Sigmoid colon (tissue), 7 donors: Measurements from ENCODE around the gene RIC1. TPM values are rescaled to one million over a fixed set of nuclear protein-coding genes. Genes with fewer than 3 reads are reported as not detected.
"Not testable (repeated sequence)": the region's sequence is repeated elsewhere in the genome, so short reads cannot be mapped to it uniquely, and the experiment has no call there.

Experiments
- DNase-seq: peaks from one replicate; pipeline ENCODE4 v3.0.0-alpha.2; 2019
- H3K27ac ChIP-seq, 4 donors: fragments of 200-600 bp; sonication (generic); one replicate each; pipeline ENCODE4 v1.5.1; 2016 to 2019; ENCODE audit warnings: mild to moderate bottlenecking in 1 of 4
- H3K27me3 ChIP-seq, 3 donors: fragments of 200-600 bp; sonication (generic); one replicate each; pipeline ENCODE4 v1.5.1; 2019; ENCODE audit warnings: mild to moderate bottlenecking in 1 of 3
- H3K36me3 ChIP-seq, 4 donors: fragments of 200-600 bp; sonication (generic); one replicate each; pipeline ENCODE4 v1.5.1; 2016 to 2019
- H3K4me1 ChIP-seq, 4 donors: fragments of 200-600 bp; sonication (generic); one replicate each; pipeline ENCODE4 v1.5.1; 2017 to 2019
- H3K4me3 ChIP-seq, 4 donors: fragments of 200-600 bp; sonication (generic); one replicate each; pipeline ENCODE4 v1.5.1; 2017 to 2019; ENCODE audit warnings: mild to moderate bottlenecking in 2 of 4, moderate library complexity in 1 of 4
- H3K9me3 ChIP-seq, 4 donors: fragments of 200-600 bp in 3 of 4; sonication (generic) in 3 of 4; one replicate each; pipeline versions ENCODE4 v1.5.1 to v1.6.1; 2013 to 2019
- EP300 ChIP-seq, 4 donors: sonication (generic); formaldehyde crosslinking; IDR thresholded peaks; one replicate each; pipeline ENCODE4 v1.6.1; 2017; ENCODE audit warnings: antibody characterized with exemption in 4 of 4
- POLR2A ChIP-seq, 2 donors: fragments of 450-650 bp; IDR thresholded peaks; one replicate each; pipeline ENCODE4 v1.6.1; 2016; ENCODE audit warnings: antibody characterized with exemption in 2 of 2, mild to moderate bottlenecking in 2 of 2, moderate library complexity in 2 of 2
- POLR2AphosphoS5 ChIP-seq, 4 donors: sonication (generic); formaldehyde crosslinking; IDR thresholded peaks; one replicate each; pipeline ENCODE4 v1.6.1; 2017; ENCODE audit warnings: antibody characterized with exemption in 4 of 4
- whole genome bisulfite sequencing, 2 donors: extraction: QIAGEN DNeasy Blood & Tissue Kit; methylation state at CpG; one replicate each; pipeline ENCODE4 v1.1.7; 2013; 5-methylcytosine and 5-hydroxymethylcytosine counted together
- intact Hi-C: fragments of 100-400 bp; cut with DNase I; formaldehyde crosslinking; loops from one replicate; pipeline ENCODE4 v1.15.1; 2023
- polyA plus RNA-seq, 3 donors: library from polyadenylated mRNA; stranded (reverse); fragments of 200-250 nt; gene quantifications; one replicate each; pipeline ENCODE4 v1.2.3, GENCODE V29; 2013
- total RNA-seq, 4 donors: library from RNA; depleted of rRNA; stranded (reverse); fragments of >200 nt; gene quantifications; one replicate each; pipeline ENCODE4 v1.1.0, GENCODE V29; 2016
- TF ChIP-seq, protein P1 (sequence below), 4 experiments: fragments of 450-650 bp in 3 of 4; fragments of 200-600 bp in 1 of 4; IDR thresholded peaks; one replicate each; pipeline ENCODE4 v1.5.1; 2016 to 2019; ENCODE audit warnings: antibody characterized with exemption in 4 of 4, mild to moderate bottlenecking in 3 of 4, moderate library complexity in 2 of 4
- donor health status: healthy with polysubstance abuse.
- donor health status: Bipolar disorder and iron deficiency.
- donor health status: healthy.

RIC1 gene
- total and polyA plus RNA-seq, 7 donors = 3.0 to 44.3 (median 29.1) TPM

- intact Hi-C loops = no loop called here
- H3K4me1 ChIP-seq = peaks cover 0 to 12% (median 5%) of the 10 kb centered on the region in 4 donors
- no peak overlapping the region for H3K27ac ChIP-seq
- no peaks in the 10 kb centered on the region for H3K9me3 ChIP-seq
- peaks cover 0 to 5% (median 0%) of the 10 kb centered on the region in 4 donors for H3K36me3 ChIP-seq
- H3K4me3 ChIP-seq = no peak overlapping the region
- TF ChIP-seq, protein P1, sequence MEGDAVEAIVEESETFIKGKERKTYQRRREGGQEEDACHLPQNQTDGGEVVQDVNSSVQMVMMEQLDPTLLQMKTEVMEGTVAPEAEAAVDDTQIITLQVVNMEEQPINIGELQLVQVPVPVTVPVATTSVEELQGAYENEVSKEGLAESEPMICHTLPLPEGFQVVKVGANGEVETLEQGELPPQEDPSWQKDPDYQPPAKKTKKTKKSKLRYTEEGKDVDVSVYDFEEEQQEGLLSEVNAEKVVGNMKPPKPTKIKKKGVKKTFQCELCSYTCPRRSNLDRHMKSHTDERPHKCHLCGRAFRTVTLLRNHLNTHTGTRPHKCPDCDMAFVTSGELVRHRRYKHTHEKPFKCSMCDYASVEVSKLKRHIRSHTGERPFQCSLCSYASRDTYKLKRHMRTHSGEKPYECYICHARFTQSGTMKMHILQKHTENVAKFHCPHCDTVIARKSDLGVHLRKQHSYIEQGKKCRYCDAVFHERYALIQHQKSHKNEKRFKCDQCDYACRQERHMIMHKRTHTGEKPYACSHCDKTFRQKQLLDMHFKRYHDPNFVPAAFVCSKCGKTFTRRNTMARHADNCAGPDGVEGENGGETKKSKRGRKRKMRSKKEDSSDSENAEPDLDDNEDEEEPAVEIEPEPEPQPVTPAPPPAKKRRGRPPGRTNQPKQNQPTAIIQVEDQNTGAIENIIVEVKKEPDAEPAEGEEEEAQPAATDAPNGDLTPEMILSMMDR (IDR thresholded peaks at IDR 0.05) = no peak
- TF ChIP-seq POLR2A (IDR thresholded peaks at IDR 0.05) (no peak), POLR2AphosphoS5 (IDR thresholded peaks at IDR 0.05) (no peak), EP300 (IDR thresholded peaks at IDR 0.05) (no peak)
- no peaks in the 10 kb centered on the region for H3K27me3 ChIP-seq
- WGBS, 2 donors = 91 to 92% methylated on average over 6 of the region's 6 CpGs
- no peak for DNase-seq
These were observed 38.5 kb downstream of the RIC1 start for GRCh38 chr9:5667391-5667790.

DNA sequence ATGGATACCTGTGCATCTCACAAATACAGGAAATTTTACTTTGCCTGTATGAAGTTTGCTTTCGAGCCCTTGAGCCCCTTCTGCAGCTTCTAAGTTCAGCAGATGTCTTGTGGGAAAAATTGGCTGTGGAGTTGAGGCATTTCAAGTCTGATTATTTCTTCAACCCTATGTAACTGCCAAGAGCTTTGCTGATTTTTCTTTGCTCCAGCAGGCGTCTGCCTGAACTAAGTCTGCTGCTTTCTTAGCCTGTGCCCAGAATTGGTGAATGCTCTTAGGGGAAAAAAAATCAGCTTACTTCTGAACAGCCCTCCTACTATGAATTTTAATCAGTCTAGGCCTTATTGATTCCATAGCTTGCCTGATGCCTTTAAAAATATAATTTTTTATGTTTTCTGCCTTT is 41.2 kb downstream of the RIC1 start:
- DNase-seq = no peak
- H3K36me3 ChIP-seq = peaks cover 0 to 5% (median 0%) of the 10 kb centered on the region in 4 donors
- no peaks in the 10 kb centered on the region for H3K27me3 ChIP-seq
- intact Hi-C loops = no loop called here
- H3K27ac ChIP-seq = no peak overlapping the region
- WGBS, 2 donors = 87 to 97% methylated on average over 2 of the region's 2 CpGs
- TF ChIP-seq EP300 (IDR thresholded peaks at IDR 0.05) (no peak), POLR2AphosphoS5 (IDR thresholded peaks at IDR 0.05) (no peak), POLR2A (IDR thresholded peaks at IDR 0.05) (no peak)
- TF ChIP-seq, protein P1 (IDR thresholded peaks at IDR 0.05) = no peak
- no peaks in the 10 kb centered on the region for H3K9me3 ChIP-seq
- peaks cover 0 to 12% (median 5%) of the 10 kb centered on the region in 4 donors for H3K4me1 ChIP-seq
- no peak overlapping the region for H3K4me3 ChIP-seq

DNA sequence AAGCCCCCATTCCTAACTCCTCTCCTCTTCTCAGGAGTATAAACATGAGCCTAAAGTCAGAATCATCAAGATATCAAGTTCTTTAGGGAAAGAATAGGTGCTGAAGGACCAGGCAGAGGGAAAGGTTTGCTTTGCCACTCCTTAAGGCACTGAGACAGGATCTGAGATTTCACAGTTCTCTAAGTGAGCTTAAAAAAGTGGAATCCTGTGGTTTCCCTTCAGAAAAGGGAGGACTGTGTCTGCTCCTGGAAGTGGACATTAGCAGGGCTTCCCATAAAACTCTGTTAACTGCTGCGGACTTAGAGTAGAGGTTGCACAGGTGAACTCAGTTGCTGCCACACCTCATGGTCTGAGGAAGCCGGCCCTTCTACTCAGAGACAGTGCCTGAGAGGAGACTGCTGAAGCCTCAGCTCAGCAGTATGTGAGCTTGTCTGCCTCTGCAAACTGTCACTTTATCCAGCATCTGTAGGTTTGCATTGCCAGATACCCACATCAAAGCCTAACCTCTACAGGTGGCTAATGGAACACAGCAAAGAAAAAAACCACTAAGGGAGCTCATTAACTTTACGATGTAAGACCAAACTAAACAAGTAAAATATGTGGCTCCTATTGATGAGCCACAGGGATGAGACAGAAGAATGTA is 42.9 kb downstream of the RIC1 start:
- WGBS, 2 donors = 23 to 53% methylated on average over 3 of the region's 3 CpGs
- no peak overlapping the region for H3K4me3 ChIP-seq
- TF ChIP-seq, protein P1 (IDR thresholded peaks at IDR 0.05) = no peak
- TF ChIP-seq POLR2A (IDR thresholded peaks at IDR 0.05) (no peak), EP300 (IDR thresholded peaks at IDR 0.05) (no peak), POLR2AphosphoS5 (IDR thresholded peaks at IDR 0.05) (no peak)
- no peak for DNase-seq
- no peaks in the 10 kb centered on the region for H3K9me3 ChIP-seq
- no peaks in the 10 kb centered on the region for H3K27me3 ChIP-seq
- H3K27ac ChIP-seq = no peak overlapping the region
- H3K36me3 ChIP-seq = no peaks in the 10 kb centered on the region
- intact Hi-C loops = no loop called here
- peaks cover 0 to 12% (median 5%) of the 10 kb centered on the region in 4 donors for H3K4me1 ChIP-seq

DNA sequence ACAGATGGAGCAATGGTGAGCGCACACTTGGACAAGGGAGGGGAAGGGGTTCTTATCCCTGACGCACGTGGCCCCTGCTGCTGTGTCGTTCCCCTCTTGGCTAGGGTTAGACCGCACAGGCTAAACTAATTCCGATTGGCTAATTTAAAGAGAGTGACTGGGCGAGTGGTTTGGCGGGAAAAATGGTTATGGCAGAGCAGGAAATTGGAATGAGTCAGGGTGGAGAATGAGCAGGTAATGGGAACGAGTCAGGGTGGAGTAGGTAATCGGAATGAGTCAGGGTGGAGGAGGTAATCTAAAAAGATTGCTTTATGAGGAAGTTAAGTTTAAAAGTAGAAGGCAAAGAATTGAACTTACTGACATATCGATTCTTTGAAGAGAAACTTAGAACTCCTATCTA is 46.1 kb downstream of the RIC1 start:
- H3K4me1 ChIP-seq = peaks cover 0 to 12% (median 5%) of the 10 kb centered on the region in 4 donors
- 80 to 91% methylated on average over 11 of the region's 11 CpGs for WGBS, 2 donors
- H3K4me3 ChIP-seq, H3K9me3 ChIP-seq, H3K27me3 ChIP-seq, H3K36me3 ChIP-seq, DNase-seq, H3K27ac ChIP-seq, intact Hi-C loops: not testable (repeated sequence)

GRCh38 chr9:5683591-5683990 is 54.7 kb downstream of the RIC1 start:
- H3K9me3 ChIP-seq, H3K4me1 ChIP-seq, intact Hi-C loops, H3K27ac ChIP-seq, H3K27me3 ChIP-seq, DNase-seq, H3K4me3 ChIP-seq, H3K36me3 ChIP-seq: not testable (repeated sequence)
- WGBS, 2 donors = 95% methylated on average over 11 of the region's 11 CpGs

GRCh38 chr9:5684101-5684500 is 55.2 kb downstream of the RIC1 start:
- Histone ChIP-seq H3K27me3 (no peaks in the 10 kb centered on the region), H3K27ac (no peak overlapping the region), H3K4me1 (no peaks in the 10 kb centered on the region), H3K9me3 (no peaks in the 10 kb centered on the region), H3K36me3 (no peaks in the 10 kb centered on the region), H3K4me3 (no peak overlapping the region)
- TF ChIP-seq EP300 (IDR thresholded peaks at IDR 0.05) (no peak), POLR2A (IDR thresholded peaks at IDR 0.05) (no peak), POLR2AphosphoS5 (IDR thresholded peaks at IDR 0.05) (no peak)
- no peak for DNase-seq
- intact Hi-C loops = no loop called here
- WGBS, 2 donors = 91 to 98% methylated on average over 6 to 7 of the region's 7 CpGs
